ENCODE measurements around the gene NEK7.
A peak's percentile ranks its signal among the peaks of the same experiment; 100 is the strongest.

The NEK7 gene

GRCh38 chr1:198156111-198156744 lies 570 bp upstream of the NEK7 start:
- H3K4me3 ChIP-seq (ENCODE audit: low read depth, low read length) = peak overlapping the region; percentile 94
- peak; percentile 90 for TF ChIP-seq CTCF (IDR thresholded peaks at IDR 0.05; ENCODE audit: low read depth, low read length, missing control alignments)
- peak; percentile 71 for DNase-seq (ENCODE audit: low read depth)

GRCh38 chr1:198157241-198157846 lies 546 bp downstream of the NEK7 start:
- TF ChIP-seq CTCF (IDR thresholded peaks at IDR 0.05; ENCODE audit: low read depth, low read length, missing control alignments) = no peak
- peak; percentile 75 for DNase-seq (ENCODE audit: low read depth)
- peak overlapping the region; percentile 94 for H3K4me3 ChIP-seq (ENCODE audit: low read depth, low read length)

DNA sequence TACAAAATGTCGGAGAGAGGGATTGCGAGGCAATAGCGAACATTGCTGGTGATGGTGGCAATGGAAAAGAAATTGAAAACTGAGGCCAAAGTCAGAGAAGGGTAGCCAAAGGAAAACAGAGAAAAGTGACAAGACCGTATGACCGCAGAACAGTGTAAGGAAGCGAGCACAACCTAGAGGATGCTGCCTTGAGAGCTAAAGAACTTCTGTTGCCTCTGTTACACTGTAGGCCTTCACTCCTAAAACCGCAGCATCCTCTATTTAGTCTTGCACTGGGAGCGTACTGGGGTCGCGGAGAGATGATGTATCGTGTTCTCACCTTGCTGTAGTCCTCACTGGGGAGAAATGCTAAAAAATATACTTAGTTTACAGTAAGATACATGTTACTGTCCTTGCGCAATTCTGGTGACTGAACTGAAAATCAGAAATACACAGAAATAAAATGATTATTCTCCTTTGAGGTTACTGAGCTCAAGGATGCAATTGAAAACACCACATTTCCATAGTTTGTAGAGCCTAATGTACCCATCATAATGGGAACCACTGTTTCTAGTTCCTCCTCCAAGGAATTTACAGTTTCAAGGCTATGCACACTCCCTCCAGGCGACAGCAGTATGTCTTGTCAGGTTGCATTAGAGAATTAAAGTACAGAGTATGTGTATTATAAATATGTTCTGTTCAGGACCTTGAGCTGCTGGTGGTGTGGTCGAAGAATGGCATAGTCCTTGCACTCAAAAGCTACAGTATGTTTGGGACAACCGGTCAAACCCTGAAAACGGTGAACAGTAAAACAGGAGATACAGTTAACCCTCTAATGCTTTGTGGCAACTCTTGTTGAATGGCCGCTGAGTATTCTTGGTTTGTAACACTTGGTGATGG lies 1.3 kb downstream of the NEK7 start:
- DNase-seq (ENCODE audit: low read depth) = no peak
- H3K4me3 ChIP-seq (ENCODE audit: low read depth, low read length) = peak overlapping the region; percentile 94
- TF ChIP-seq CTCF (IDR thresholded peaks at IDR 0.05; ENCODE audit: low read depth, low read length, missing control alignments) = no peak

GRCh38 chr1:198158735-198159589 lies 2.2 kb downstream of the NEK7 start:
- no peak for TF ChIP-seq CTCF (IDR thresholded peaks at IDR 0.05; ENCODE audit: low read depth, low read length, missing control alignments)
- peak; percentile 70 for DNase-seq (ENCODE audit: low read depth)
- peak overlapping the region; percentile 94 for H3K4me3 ChIP-seq (ENCODE audit: low read depth, low read length)

DNA sequence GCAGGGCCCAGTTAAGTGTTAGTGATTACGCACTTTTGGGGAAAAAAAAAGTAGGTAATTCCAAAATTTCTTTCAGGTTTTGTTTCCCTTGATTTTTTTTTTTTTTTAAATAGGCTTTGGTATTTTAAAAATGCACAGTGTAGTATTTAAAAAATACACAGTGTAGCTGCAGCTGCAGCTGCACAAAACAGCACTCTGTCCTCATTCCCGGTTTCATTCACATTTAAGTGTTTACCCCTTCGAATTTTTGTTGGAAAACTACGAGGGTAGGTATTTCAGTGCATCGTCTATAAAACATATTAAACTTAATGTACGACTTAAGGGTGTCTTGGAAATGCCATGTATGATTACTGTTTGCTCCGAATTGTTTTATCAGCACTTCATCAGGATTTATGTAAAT lies 3.4 kb downstream of the NEK7 start:
- DNase-seq (ENCODE audit: low read depth) = no peak
- TF ChIP-seq CTCF (IDR thresholded peaks at IDR 0.05; ENCODE audit: low read depth, low read length, missing control alignments) = no peak
- H3K4me3 ChIP-seq (ENCODE audit: low read depth, low read length) = no peak overlapping the region

DNA sequence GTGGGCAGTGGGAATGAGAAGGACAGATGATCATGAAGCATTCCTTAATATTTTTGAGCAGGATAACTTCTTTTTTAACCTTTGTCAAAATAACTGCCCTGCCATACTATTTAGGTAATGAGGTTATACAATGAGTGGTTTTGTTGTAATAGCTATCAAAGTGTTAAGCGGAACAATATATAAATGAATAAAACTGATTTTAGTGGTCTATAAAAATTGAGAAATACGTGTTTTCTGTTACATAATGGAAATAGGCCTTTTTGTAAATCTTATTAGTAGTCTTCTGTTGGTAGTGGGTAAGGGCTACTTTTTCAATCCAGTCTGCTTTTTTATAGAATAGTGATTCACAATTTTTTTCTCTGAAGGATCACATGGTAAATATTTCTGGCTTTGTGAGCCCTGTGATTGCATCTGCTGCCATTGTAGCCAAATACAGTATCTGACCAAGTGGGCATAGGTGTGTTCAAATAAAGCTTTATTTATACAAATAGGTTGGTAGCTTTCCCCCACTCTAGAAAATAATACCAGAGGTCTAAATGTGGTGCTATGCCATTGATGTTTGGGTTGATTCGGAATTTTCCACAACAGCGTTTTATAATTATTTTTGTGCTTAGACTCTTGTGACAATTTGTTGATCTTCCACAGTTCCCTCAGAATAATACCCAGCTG lies 4.3 kb downstream of the NEK7 start:
- H3K4me3 ChIP-seq (ENCODE audit: low read depth, low read length) = no peak overlapping the region
- no peak for DNase-seq (ENCODE audit: low read depth)
- no peak for TF ChIP-seq CTCF (IDR thresholded peaks at IDR 0.05; ENCODE audit: low read depth, low read length, missing control alignments)
